Astrocyte (in vitro differentiated cells and primary cell): Measurements from ENCODE around the gene PTPA. TPM values are rescaled to one million over a fixed set of nuclear protein-coding genes. Genes with fewer than 3 reads are reported as not detected.
A peak's percentile ranks its signal among the peaks of the same experiment; 100 is the strongest.

Experiments
- DNase-seq: peaks from one replicate; pipeline ENCODE4 v3.0.0-alpha.2; 2010; ENCODE audit warnings: low read depth
- FAIRE-seq: peaks from 2 replicates; lab custom pipeline; 2011; peaks lifted over from hg19 to GRCh38; lab: Jason Lieb, UNC
- H2AFZ ChIP-seq: 2 replicates; pipeline ENCODE4 v1.6.0; 2012; ENCODE audit warnings: low read depth, low read length, inconsistent platforms
- H3K27ac ChIP-seq: 2 replicates; pipeline ENCODE4 v1.5.1; 2011; ENCODE audit warnings: low read depth, low read length, inconsistent platforms
- H3K27me3 ChIP-seq: 2 replicates; pipeline ENCODE4 v1.6.0; 2011; ENCODE audit warnings: low read length, inconsistent platforms; ENCODE audit not compliant: insufficient read depth
- H3K36me3 ChIP-seq: 2 replicates; pipeline ENCODE4 v1.5.1; 2011; ENCODE audit warnings: low read length, inconsistent platforms; ENCODE audit not compliant: insufficient read depth
- H3K4me1 ChIP-seq: 2 replicates; pipeline ENCODE4 v1.5.1; 2011; ENCODE audit warnings: low read length, inconsistent platforms; ENCODE audit not compliant: insufficient read depth
- H3K4me2 ChIP-seq: 2 replicates; pipeline ENCODE4 v1.6.0; 2012; ENCODE audit warnings: low read length, inconsistent platforms
- H3K4me3 ChIP-seq: 2 replicates; pipeline ENCODE4 v1.5.1; 2011; ENCODE audit warnings: low read depth, mild to moderate bottlenecking, low read length, inconsistent platforms; ENCODE audit not compliant: insufficient read depth
- H3K79me2 ChIP-seq: 2 replicates; pipeline ENCODE4 v1.6.0; 2012; ENCODE audit warnings: mild to moderate bottlenecking, low read length, inconsistent platforms; ENCODE audit not compliant: insufficient read depth
- H3K9ac ChIP-seq: 2 replicates; pipeline ENCODE4 v1.6.0; 2012; ENCODE audit warnings: mild to moderate bottlenecking, low read length, inconsistent platforms
- H3K9me3 ChIP-seq: 2 replicates; pipeline ENCODE4 v1.5.1; 2012; ENCODE audit warnings: low read depth, mild to moderate bottlenecking, low read length, inconsistent platforms; ENCODE audit not compliant: insufficient read depth
- H4K20me1 ChIP-seq: 2 replicates; pipeline ENCODE4 v1.6.0; 2012; ENCODE audit warnings: low read length, inconsistent platforms; ENCODE audit not compliant: insufficient read depth
- H3K27ac Mint-ChIP-seq: one replicate; pipeline ENCODE4 v1.8.0; 2021; ENCODE audit warnings: mild to moderate bottlenecking, mixed read lengths; ENCODE audit not compliant: unreplicated experiment
- H3K27me3 Mint-ChIP-seq: one replicate; pipeline ENCODE4 v1.8.0; 2021; ENCODE audit warnings: low read depth, mixed read lengths; ENCODE audit not compliant: unreplicated experiment
- H3K36me3 Mint-ChIP-seq: one replicate; pipeline ENCODE4 v1.8.0; 2021; ENCODE audit warnings: low read depth, mixed read lengths; ENCODE audit not compliant: unreplicated experiment
- H3K4me1 Mint-ChIP-seq: one replicate; pipeline ENCODE4 v1.8.0; 2021; ENCODE audit warnings: low read depth, mixed read lengths; ENCODE audit not compliant: unreplicated experiment
- H3K4me3 Mint-ChIP-seq: one replicate; pipeline ENCODE4 v1.8.0; 2021; ENCODE audit warnings: mild to moderate bottlenecking, moderate library complexity, mixed read lengths; ENCODE audit not compliant: unreplicated experiment
- H3K9me3 Mint-ChIP-seq: one replicate; pipeline ENCODE4 v1.8.0; 2021; ENCODE audit warnings: mild to moderate bottlenecking, mixed read lengths; ENCODE audit not compliant: unreplicated experiment
- CTCF ChIP-seq: IDR thresholded peaks from 2 replicates; pipeline ENCODE4 v1.5.1; 2011; ENCODE audit warnings: low read depth, mild to moderate bottlenecking, inconsistent platforms, low read length, moderate library complexity; ENCODE audit not compliant: insufficient read depth
- EZH2 ChIP-seq: IDR thresholded peaks from 2 replicates; pipeline ENCODE4 v1.6.1; 2012; ENCODE audit warnings: mild to moderate bottlenecking, low read length, inconsistent platforms; ENCODE audit not compliant: insufficient read depth
- total RNA-seq: library from RNA; stranded (reverse); gene quantifications from 2 replicates; pipeline ENCODE4 v1.2.1, GENCODE V29; 2021

PTPA gene
- total RNA-seq, 1 donor from 2014 or later, result 122 TPM

- DNase-seq, result no peak
- no peaks in the 10 kb centered on the region for H3K27me3 Mint-ChIP-seq
- no peaks in the 10 kb centered on the region for H3K4me1 Mint-ChIP-seq
Measured at GRCh38 chr9:129089246-129089645, 22.0 kb upstream of the PTPA start.

GRCh38 chr9:129093602-129094386, 17.4 kb upstream of the PTPA start:
- no peak overlapping the region for H3K27ac ChIP-seq
- Mint-ChIP-seq H3K27me3 (no peaks in the 10 kb centered on the region), H3K27ac (peak overlapping the region; percentile 12), H3K4me1 (no peaks in the 10 kb centered on the region), H3K36me3 (peaks cover 18% of the 10 kb centered on the region), H3K9me3 (no peaks in the 10 kb centered on the region), H3K4me3 (no peak overlapping the region)
- H3K4me2 ChIP-seq, result no peak overlapping the region
- no peak for TF ChIP-seq CTCF
- no peak for TF ChIP-seq EZH2
- no peak overlapping the region for H3K9ac ChIP-seq
- H3K27me3 ChIP-seq, result no peaks in the 10 kb centered on the region
- FAIRE-seq (no peak), DNase-seq (no peak)
- no peak overlapping the region for H2AFZ ChIP-seq
- no peaks in the 10 kb centered on the region for H3K9me3 ChIP-seq
- no peak overlapping the region for H3K4me3 ChIP-seq
- no peaks in the 10 kb centered on the region for H3K36me3 ChIP-seq
- no peaks in the 10 kb centered on the region for H3K4me1 ChIP-seq
- H4K20me1 ChIP-seq, result no peaks in the 10 kb centered on the region
- H3K79me2 ChIP-seq, result no peaks in the 10 kb centered on the region

More at GRCh38 chr9:129089246-129089645, 22.0 kb upstream of the PTPA start:
- Histone ChIP-seq H2AFZ (no peak overlapping the region), H3K4me2 (no peak overlapping the region), H3K4me1 (no peaks in the 10 kb centered on the region), H4K20me1 (peaks cover 8% of the 10 kb centered on the region), H3K79me2 (peaks cover 2% of the 10 kb centered on the region), H3K9me3 (no peaks in the 10 kb centered on the region), H3K27me3 (no peaks in the 10 kb centered on the region), H3K4me3 (no peak overlapping the region), H3K36me3 (peaks cover 6% of the 10 kb centered on the region), H3K27ac (no peak overlapping the region), H3K9ac (no peak overlapping the region)
- no peak overlapping the region for H3K27ac Mint-ChIP-seq
- no peak for FAIRE-seq
- no peaks in the 10 kb centered on the region for H3K9me3 Mint-ChIP-seq
- H3K36me3 Mint-ChIP-seq, result peaks cover 7% of the 10 kb centered on the region
- TF ChIP-seq EZH2 (no peak), CTCF (no peak)
- no peak overlapping the region for H3K4me3 Mint-ChIP-seq
